Keratinocyte (primary cell): ENCODE data around the gene KLC4. TPM values are rescaled to one million over a fixed set of nuclear protein-coding genes. Genes with fewer than 3 reads are reported as not detected.

Experiments
- DNase-seq: peaks from one replicate; pipeline ENCODE4 v3.0.0-alpha.2; 2011; ENCODE audit warnings: low read depth, missing footprints, low spot score
- FAIRE-seq: peaks from 2 replicates; lab custom pipeline; 2011; peaks lifted over from hg19 to GRCh38; lab: Jason Lieb, UNC
- H2AFZ ChIP-seq: 2 replicates; pipeline ENCODE4 v1.6.0; 2012; ENCODE audit warnings: low read length, control low read depth, inconsistent platforms; ENCODE audit not compliant: control insufficient read depth
- H3K27ac ChIP-seq: 2 replicates; pipeline ENCODE4 v1.5.1; 2011; ENCODE audit warnings: low read length; ENCODE audit not compliant: control insufficient read depth, insufficient read depth
- H3K27me3 ChIP-seq: 3 replicates; pipeline ENCODE4 v1.6.0; 2011; ENCODE audit warnings: low read length; ENCODE audit not compliant: control insufficient read depth, insufficient read depth; ENCODE audit errors: extremely low read depth
- H3K36me3 ChIP-seq, 2 experiments: 2 replicates in 1 of 2; 3 replicates in 1 of 2; pipeline ENCODE4 v1.5.1; 2011; ENCODE audit warnings: low read length in 2 of 2, mild to moderate bottlenecking in 1 of 2; ENCODE audit not compliant: control insufficient read depth in 2 of 2, insufficient read depth in 2 of 2; ENCODE audit errors: extremely low read depth in 1 of 2
- H3K4me1 ChIP-seq: 3 replicates; pipeline ENCODE4 v1.5.1; 2011; ENCODE audit warnings: low read length; ENCODE audit not compliant: control insufficient read depth, insufficient read depth; ENCODE audit errors: extremely low read depth
- H3K4me2 ChIP-seq: 3 replicates; pipeline ENCODE4 v1.6.0; 2011; ENCODE audit warnings: low read depth, low read length; ENCODE audit not compliant: control insufficient read depth, insufficient read depth; ENCODE audit errors: extremely low read depth
- H3K4me3 ChIP-seq, 3 experiments: fragments of 200-600 bp in 1 of 3; sonication (generic) in 1 of 3; 2 replicates in 2 of 3; 3 replicates in 1 of 3; pipeline ENCODE4 v1.5.1; 2011 to 2016; ENCODE audit warnings: low read length in 3 of 3, mild to moderate bottlenecking in 3 of 3, control low read depth in 2 of 3, inconsistent platforms in 1 of 3, low read depth in 1 of 3, mixed read lengths in 1 of 3, mixed run types in 1 of 3, moderate library complexity in 1 of 3; ENCODE audit not compliant: control insufficient read depth in 2 of 3, insufficient read depth in 2 of 3; ENCODE audit errors: extremely low read depth in 1 of 3
- H3K79me2 ChIP-seq: 2 replicates; pipeline ENCODE4 v1.6.0; 2012; ENCODE audit warnings: low read length; ENCODE audit not compliant: control insufficient read depth, insufficient read depth
- H3K9ac ChIP-seq: 3 replicates; pipeline ENCODE4 v1.6.0; 2011; ENCODE audit warnings: low read length; ENCODE audit not compliant: control insufficient read depth, insufficient read depth; ENCODE audit errors: extremely low read depth
- H3K9me1 ChIP-seq: 3 replicates; pipeline ENCODE4 v1.6.0; 2011; ENCODE audit warnings: low read length; ENCODE audit not compliant: control insufficient read depth, insufficient read depth; ENCODE audit errors: extremely low read depth
- H3K9me3 ChIP-seq: 2 replicates; pipeline ENCODE4 v1.5.1; 2012; ENCODE audit warnings: low read depth, low read length; ENCODE audit not compliant: control insufficient read depth
- H4K20me1 ChIP-seq: 3 replicates; pipeline ENCODE4 v1.6.0; 2011; ENCODE audit warnings: low read length; ENCODE audit not compliant: control insufficient read depth, insufficient read depth; ENCODE audit errors: extremely low read depth
- EZH2 ChIP-seq: IDR thresholded peaks from one replicate; pipeline ENCODE4 v1.6.1; 2012; ENCODE audit warnings: inconsistent platforms, mild to moderate bottlenecking, low read length, moderate library complexity
- dilution Hi-C: fragments of 300-500 bp; cut with MboI; formaldehyde crosslinking; loops from one replicate; pipeline ENCODE4 v1.7.0; 2020; ENCODE audit warnings: low sequenced_read_pairs; ENCODE audit not compliant: extremely low pct_ligation_motif_present
- polyA plus RNA-seq, 5 experiments: library from polyadenylated mRNA; depleted of rRNA in 3 of 5; stranded (reverse) in 3 of 5; stranded (forward) in 1 of 5; unstranded in 1 of 5; fragments of >200 nt; gene quantifications; 1 replicate in 1 of 5; 2 replicates in 3 of 5; 3 replicates in 1 of 5; pipeline versions ENCODE4 v1.2.1 to v1.2.3, GENCODE V29; 2011 to 2012; ENCODE audit warnings: missing spikeins in 2 of 5, low read depth in 1 of 5, low replicate concordance in 1 of 5
- TF ChIP-seq, protein P1 (sequence below), 3 experiments: IDR thresholded peaks in 1 of 3; conservative IDR thresholded peaks in 1 of 3; optimal IDR thresholded peaks in 1 of 3; 2 replicates in 2 of 3; 3 replicates in 1 of 3; pipeline versions ENCODE3 to v1.5.1; 2011; ENCODE audit warnings: low read length in 3 of 3, mild to moderate bottlenecking in 3 of 3, moderate library complexity in 2 of 3, control low read depth in 1 of 3, inconsistent platforms in 1 of 3; ENCODE audit not compliant: insufficient read depth in 2 of 3; ENCODE audit errors: extremely low read depth in 1 of 3

The KLC4 gene
- polyA plus RNA-seq, 1 donor (not counting 4 experiments of a cell fraction or from before 2014, with no cell fraction given): 8.8 TPM

DNA sequence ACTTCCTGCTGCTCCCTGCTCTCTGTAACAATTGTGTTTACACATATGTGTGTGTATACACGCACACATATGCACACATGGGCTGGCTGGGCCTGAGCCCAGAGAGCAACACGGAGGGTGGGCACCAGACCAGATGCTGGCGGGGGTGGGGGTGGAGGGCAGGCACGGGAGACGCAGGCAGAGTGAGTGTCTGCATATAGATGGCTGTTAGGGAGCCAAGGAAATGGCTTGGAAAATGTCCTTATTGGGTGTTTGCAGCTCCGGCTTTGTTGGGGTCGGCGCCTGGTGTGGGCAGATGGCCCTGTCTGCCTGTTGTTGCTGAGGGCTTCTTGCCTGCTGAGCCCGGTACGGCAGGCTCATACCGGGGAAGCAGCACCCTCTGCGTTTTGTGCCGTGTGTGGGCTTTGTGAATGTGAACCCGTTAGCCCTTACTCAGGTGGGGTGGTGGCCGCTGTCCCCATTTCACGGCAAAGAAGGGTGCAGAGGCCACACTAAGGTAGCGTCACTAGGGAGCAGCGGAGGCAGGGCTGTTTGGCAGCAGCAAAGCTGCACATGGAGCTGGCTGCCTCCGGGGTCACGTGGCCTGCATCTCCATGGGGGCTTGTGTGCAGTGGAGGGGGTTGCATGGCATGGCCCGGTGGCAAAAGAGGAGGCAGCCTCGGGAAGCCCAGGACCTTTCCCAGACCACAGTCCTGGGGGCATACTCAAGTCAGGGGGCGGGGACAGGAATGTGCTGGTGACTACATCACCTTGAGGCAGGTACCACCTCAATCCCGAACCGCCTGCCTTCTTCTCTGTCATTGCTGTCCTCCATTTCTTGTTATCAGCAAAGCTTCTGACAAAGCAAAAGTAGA lies 64.3 kb downstream of the KLC4 start:
- TF ChIP-seq, protein P1, sequence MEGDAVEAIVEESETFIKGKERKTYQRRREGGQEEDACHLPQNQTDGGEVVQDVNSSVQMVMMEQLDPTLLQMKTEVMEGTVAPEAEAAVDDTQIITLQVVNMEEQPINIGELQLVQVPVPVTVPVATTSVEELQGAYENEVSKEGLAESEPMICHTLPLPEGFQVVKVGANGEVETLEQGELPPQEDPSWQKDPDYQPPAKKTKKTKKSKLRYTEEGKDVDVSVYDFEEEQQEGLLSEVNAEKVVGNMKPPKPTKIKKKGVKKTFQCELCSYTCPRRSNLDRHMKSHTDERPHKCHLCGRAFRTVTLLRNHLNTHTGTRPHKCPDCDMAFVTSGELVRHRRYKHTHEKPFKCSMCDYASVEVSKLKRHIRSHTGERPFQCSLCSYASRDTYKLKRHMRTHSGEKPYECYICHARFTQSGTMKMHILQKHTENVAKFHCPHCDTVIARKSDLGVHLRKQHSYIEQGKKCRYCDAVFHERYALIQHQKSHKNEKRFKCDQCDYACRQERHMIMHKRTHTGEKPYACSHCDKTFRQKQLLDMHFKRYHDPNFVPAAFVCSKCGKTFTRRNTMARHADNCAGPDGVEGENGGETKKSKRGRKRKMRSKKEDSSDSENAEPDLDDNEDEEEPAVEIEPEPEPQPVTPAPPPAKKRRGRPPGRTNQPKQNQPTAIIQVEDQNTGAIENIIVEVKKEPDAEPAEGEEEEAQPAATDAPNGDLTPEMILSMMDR (optimal IDR thresholded peaks at IDR 0.05 in 1 of 3, IDR thresholded peaks at IDR 0.05 in 1 of 3, conservative IDR thresholded peaks at IDR 0.05 in 1 of 3; ENCODE audit: extremely low read depth in 1 of 3, insufficient read depth in 2 of 3, low read length in 3 of 3): no peak
- no peak for TF ChIP-seq EZH2
- DNase-seq (no peak), FAIRE-seq (no peak)
- H4K20me1 ChIP-seq: no peaks in the 10 kb centered on the region
- H3K9ac ChIP-seq: no peak overlapping the region
- H2AFZ ChIP-seq: no peak overlapping the region
- no peak overlapping the region for H3K27ac ChIP-seq
- dilution Hi-C loops: no loop called here
- no peaks in the 10 kb centered on the region for H3K36me3 ChIP-seq
- H3K4me3 ChIP-seq: no peak overlapping the region
- H3K4me2 ChIP-seq: no peak overlapping the region
- peaks cover 4% of the 10 kb centered on the region for H3K9me1 ChIP-seq
- H3K9me3 ChIP-seq: no peaks in the 10 kb centered on the region
- peaks cover 80% of the 10 kb centered on the region for H3K79me2 ChIP-seq
- H3K27me3 ChIP-seq: no peaks in the 10 kb centered on the region
- H3K4me1 ChIP-seq: peaks cover 32% of the 10 kb centered on the region

DNA sequence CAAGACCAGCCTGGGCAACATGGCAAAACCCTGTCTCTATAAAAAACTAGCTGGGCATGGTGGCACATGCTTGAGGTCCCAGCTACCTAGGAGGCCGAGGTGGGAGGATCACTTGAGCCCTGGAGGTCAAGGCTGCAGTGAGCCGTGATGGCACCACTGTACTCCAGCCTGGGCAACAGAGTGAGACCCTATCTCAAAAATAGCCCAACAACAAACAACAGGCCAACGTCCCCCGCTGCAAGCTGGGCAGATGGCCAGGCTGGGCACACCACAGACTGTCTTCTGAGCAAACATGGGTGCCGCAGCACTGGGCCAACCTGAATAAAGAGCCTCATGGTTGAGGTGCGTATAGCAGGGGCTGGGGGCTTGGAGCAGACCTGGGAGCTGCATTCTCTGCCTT lies 65.0 kb downstream of the KLC4 start:
- H3K79me2 ChIP-seq: peaks cover 79% of the 10 kb centered on the region
- dilution Hi-C loops: no loop called here
- DNase-seq: no peak
- peaks cover 32% of the 10 kb centered on the region for H3K4me1 ChIP-seq
- TF ChIP-seq, protein P1 (optimal IDR thresholded peaks at IDR 0.05 in 1 of 3, IDR thresholded peaks at IDR 0.05 in 1 of 3, conservative IDR thresholded peaks at IDR 0.05 in 1 of 3; ENCODE audit: extremely low read depth in 1 of 3, insufficient read depth in 2 of 3, low read length in 3 of 3): no peak
- TF ChIP-seq EZH2: no peak
- H3K9me1 ChIP-seq: peaks cover 4% of the 10 kb centered on the region
- H4K20me1 ChIP-seq: no peaks in the 10 kb centered on the region
- peaks cover 0 to under 1% of the 10 kb centered on the region in 2 experiments for H3K36me3 ChIP-seq
- no peaks in the 10 kb centered on the region for H3K9me3 ChIP-seq
- no peak overlapping the region for H3K4me2 ChIP-seq
- H3K9ac ChIP-seq: no peak overlapping the region
- FAIRE-seq: no peak
- H3K4me3 ChIP-seq: no peak overlapping the region
- H2AFZ ChIP-seq: no peak overlapping the region
- no peak overlapping the region for H3K27ac ChIP-seq
- no peaks in the 10 kb centered on the region for H3K27me3 ChIP-seq

Other genes with a start within 250 kb of the KLC4 start
- 61.5 to 104 TPM (median 76.8 TPM) in 3 replicates for gene RPL7L1, start 180.0 kb upstream of the KLC4 start, polyA plus RNA-seq
- gene PTCRA, start 143.6 kb upstream of the KLC4 start, polyA plus RNA-seq: not detected in 3 replicates
- gene CNPY3, start 130.2 kb upstream of the KLC4 start, polyA plus RNA-seq: 15.8 to 30.9 TPM (median 19.7 TPM) in 3 replicates
- gene GNMT, start 98.9 kb upstream of the KLC4 start, polyA plus RNA-seq: 0.08 to 0.10 TPM in 2 of 3 replicates, not detected in the other
- gene PEX6, start 80.5 kb upstream of the KLC4 start, polyA plus RNA-seq: 5.6 to 8.7 TPM (median 7.5 TPM) in 3 replicates
- 44.4 to 59.9 TPM (median 49.6 TPM) in 3 replicates for gene PPP2R5D, start 75.1 kb upstream of the KLC4 start, polyA plus RNA-seq
- gene MEA1, start 45.7 kb upstream of the KLC4 start, polyA plus RNA-seq: 62.4 to 76.1 TPM (median 69.2 TPM) in 3 replicates
- gene KLHDC3, start 45.4 kb upstream of the KLC4 start, polyA plus RNA-seq: 22.4 to 30.3 TPM (median 24.8 TPM) in 3 replicates
- gene RRP36, start 38.0 kb upstream of the KLC4 start, polyA plus RNA-seq: 57.1 to 101 TPM (median 67.5 TPM) in 3 replicates
- gene CUL7, start 5.8 kb upstream of the KLC4 start, polyA plus RNA-seq: 8.1 to 15.0 TPM (median 10.4 TPM) in 3 replicates
- gene MRPL2, start 197 bp upstream of the KLC4 start, polyA plus RNA-seq: 25.6 to 36.0 TPM (median 27.4 TPM) in 3 replicates
- gene PTK7, start 16.7 kb downstream of the KLC4 start, polyA plus RNA-seq: 58.8 to 88.8 TPM (median 81.0 TPM) in 3 replicates
- 26.0 to 39.2 TPM (median 28.5 TPM) in 3 replicates for gene SRF, start 111.6 kb downstream of the KLC4 start, polyA plus RNA-seq
- gene CUL9, start 122.6 kb downstream of the KLC4 start, polyA plus RNA-seq: 19.0 to 23.0 TPM (median 21.6 TPM) in 3 replicates
- 57.1 to 98.6 TPM (median 73.9 TPM) in 3 replicates for gene DNPH1, start 169.8 kb downstream of the KLC4 start, polyA plus RNA-seq
- not detected in 3 replicates for gene TTBK1, start 183.8 kb downstream of the KLC4 start, polyA plus RNA-seq
- not detected in 3 replicates for gene SLC22A7, start 238.6 kb downstream of the KLC4 start, polyA plus RNA-seq
- 0.08 to 0.67 TPM (median 0.26 TPM) in 3 replicates for gene CRIP3, start 249.2 kb downstream of the KLC4 start, polyA plus RNA-seq